HEK293 (cell line): ENCODE data around the gene SLC1A6.

Experiments
- CTCF ChIA-PET: fragments of 350-600 bp; formaldehyde crosslinking; extraction: SDS; loops from one replicate; lab custom pipeline; 2021; ENCODE audit warnings: antibody characterized with exemption; lab: Yijun Ruan, JAX
- POLR2A ChIA-PET: fragments of 300-600 bp; formaldehyde crosslinking; extraction: SDS; loops from one replicate; lab custom pipeline; 2020; ENCODE audit warnings: antibody characterized with exemption, inconsistent platforms; lab: Yijun Ruan, JAX
- H3K27ac ChIP-seq: fragments of 200-500 bp; sonication (Bioruptor generic); 2 replicates; pipeline ENCODE4 v1.5.1; 2014; ENCODE audit warnings: low read depth, low read length, control low read depth, inconsistent platforms; ENCODE audit errors: extremely low read depth
- H3K36me3 ChIP-seq, 2 experiments: fragments of 200-500 bp in 1 of 2; sonication (Bioruptor generic) in 1 of 2; 1 replicate in 1 of 2; 2 replicates in 1 of 2; pipeline ENCODE4 v1.5.1; 2014 to 2017; ENCODE audit warnings: inconsistent platforms in 2 of 2, low read length in 2 of 2; ENCODE audit not compliant: control insufficient read depth in 2 of 2, insufficient read depth in 1 of 2
- H3K4me1 ChIP-seq: fragments of 200-500 bp; sonication (Bioruptor generic); 2 replicates; pipeline ENCODE4 v1.5.1; 2014; ENCODE audit warnings: mild to moderate bottlenecking, low read length, inconsistent platforms; ENCODE audit not compliant: control insufficient read depth, insufficient read depth
- H3K4me3 ChIP-seq: 2 replicates; pipeline ENCODE4 v1.5.1; 2011; ENCODE audit warnings: low read depth, mild to moderate bottlenecking, control low read depth, low read length, moderate library complexity
- H3K9me3 ChIP-seq: fragments of 200-500 bp; sonication (Bioruptor generic); 2 replicates; pipeline ENCODE4 v1.5.1; 2014; ENCODE audit warnings: low read depth, low read length, inconsistent platforms; ENCODE audit not compliant: control insufficient read depth, insufficient read depth
- GFI1B ChIP-seq: fragments of 450-650 bp; formaldehyde crosslinking; IDR thresholded peaks from 2 replicates; pipeline ENCODE4 v1.5.1; 2016; ENCODE audit warnings: missing biosample characterization, missing genetic modification characterization
- HOXA7 ChIP-seq: sonication (generic); formaldehyde crosslinking; IDR thresholded peaks from 2 replicates; pipeline ENCODE4 v1.8.1; 2022; ENCODE audit warnings: missing genetic modification reagents, borderline replicate concordance
- KLF8 ChIP-seq: fragments of 450-650 bp; formaldehyde crosslinking; IDR thresholded peaks from 2 replicates; pipeline ENCODE4 v1.5.1; 2016; ENCODE audit warnings: missing biosample characterization, missing genetic modification characterization
- KLF9 ChIP-seq: fragments of 450-650 bp; formaldehyde crosslinking; IDR thresholded peaks from 2 replicates; pipeline ENCODE4 v1.5.1; 2016; ENCODE audit warnings: missing biosample characterization, missing genetic modification characterization, low read depth
- PRDM10 ChIP-seq: fragments of 450-650 bp; formaldehyde crosslinking; IDR thresholded peaks from 2 replicates; pipeline ENCODE4 v1.5.1; 2016; ENCODE audit warnings: missing biosample characterization, missing genetic modification characterization
- REPIN1 ChIP-seq: fragments of 450-650 bp; formaldehyde crosslinking; IDR thresholded peaks from 2 replicates; pipeline ENCODE4 v1.5.1; 2017; ENCODE audit warnings: missing biosample characterization, missing genetic modification characterization, low read depth
- SALL2 ChIP-seq: fragments of 450-650 bp; formaldehyde crosslinking; IDR thresholded peaks from 2 replicates; pipeline ENCODE4 v1.5.0; 2017; ENCODE audit warnings: missing biosample characterization, mild to moderate bottlenecking, missing genetic modification characterization, borderline replicate concordance
- SCRT2 ChIP-seq: fragments of 450-650 bp; formaldehyde crosslinking; IDR thresholded peaks from 2 replicates; pipeline ENCODE4 v1.5.1; 2016; ENCODE audit warnings: missing biosample characterization, missing genetic modification characterization
- TCF7L2 ChIP-seq: IDR thresholded peaks from 2 replicates; pipeline ENCODE4 v1.6.1; 2011; ENCODE audit warnings: low read depth, mild to moderate bottlenecking, inconsistent platforms, low read length, moderate library complexity, borderline replicate concordance
- ZBTB8A ChIP-seq: fragments of 450-650 bp; formaldehyde crosslinking; IDR thresholded peaks from 2 replicates; pipeline ENCODE4 v1.5.1; 2016; ENCODE audit warnings: missing biosample characterization, missing genetic modification characterization
- ZEB2 ChIP-seq: fragments of 450-650 bp; formaldehyde crosslinking; IDR thresholded peaks from 2 replicates; pipeline ENCODE4 v1.5.1; 2016; ENCODE audit warnings: missing biosample characterization, missing genetic modification characterization
- ZNF10 ChIP-seq: fragments of 450-650 bp; formaldehyde crosslinking; IDR thresholded peaks from 2 replicates; pipeline ENCODE4 v1.5.1; 2017; ENCODE audit warnings: missing biosample characterization, missing genetic modification characterization
- ZNF114 ChIP-seq: fragments of 450-650 bp; formaldehyde crosslinking; IDR thresholded peaks from 2 replicates; pipeline ENCODE4 v1.5.0; 2017; ENCODE audit warnings: missing biosample characterization, missing genetic modification characterization
- ZNF133 ChIP-seq: fragments of 450-650 bp; formaldehyde crosslinking; IDR thresholded peaks from 2 replicates; pipeline ENCODE4 v1.5.1; 2016; ENCODE audit warnings: missing biosample characterization, missing genetic modification characterization
- ZNF148 ChIP-seq: fragments of 450-650 bp; formaldehyde crosslinking; IDR thresholded peaks from 2 replicates; pipeline ENCODE4 v1.5.0; 2017; ENCODE audit warnings: missing biosample characterization, missing genetic modification characterization, borderline replicate concordance
- ZNF214 ChIP-seq: fragments of 450-650 bp; formaldehyde crosslinking; IDR thresholded peaks from 2 replicates; pipeline ENCODE4 v1.5.1; 2017; ENCODE audit warnings: missing biosample characterization, mild to moderate bottlenecking, missing genetic modification characterization, borderline replicate concordance
- ZNF223 ChIP-seq: fragments of 450-650 bp; formaldehyde crosslinking; IDR thresholded peaks from 2 replicates; pipeline ENCODE4 v1.5.1; 2016; ENCODE audit warnings: missing biosample characterization, missing genetic modification characterization
- ZNF239 ChIP-seq: fragments of 450-650 bp; formaldehyde crosslinking; IDR thresholded peaks from 2 replicates; pipeline ENCODE4 v1.5.1; 2016; ENCODE audit warnings: missing biosample characterization, missing genetic modification characterization
- ZNF280C ChIP-seq: fragments of 450-650 bp; formaldehyde crosslinking; IDR thresholded peaks from 2 replicates; pipeline ENCODE4 v1.5.1; 2016; ENCODE audit warnings: missing biosample characterization, missing genetic modification characterization
- ZNF302 ChIP-seq: fragments of 450-650 bp; formaldehyde crosslinking; IDR thresholded peaks from 2 replicates; pipeline ENCODE4 v1.5.1; 2016; ENCODE audit warnings: missing biosample characterization, missing genetic modification characterization, low read depth
- ZNF398 ChIP-seq: fragments of 450-650 bp; formaldehyde crosslinking; IDR thresholded peaks from 2 replicates; pipeline ENCODE4 v1.5.1; 2017; ENCODE audit warnings: missing biosample characterization, missing genetic modification characterization
- ZNF677 ChIP-seq: fragments of 450-650 bp; IDR thresholded peaks from 2 replicates; pipeline ENCODE4 v1.5.0; 2018; ENCODE audit warnings: missing biosample characterization, mild to moderate bottlenecking, missing genetic modification characterization, moderate library complexity
- ZNF701 ChIP-seq: fragments of 450-650 bp; formaldehyde crosslinking; IDR thresholded peaks from 2 replicates; pipeline ENCODE4 v1.5.1; 2016; ENCODE audit warnings: missing biosample characterization, missing genetic modification characterization
- ZNF747 ChIP-seq: fragments of 450-650 bp; formaldehyde crosslinking; IDR thresholded peaks from 2 replicates; pipeline ENCODE4 v1.5.1; 2016; ENCODE audit warnings: missing biosample characterization, missing genetic modification characterization
- ZNF830 ChIP-seq: fragments of 450-650 bp; IDR thresholded peaks from 2 replicates; pipeline ENCODE4 v1.5.0; 2018; ENCODE audit warnings: missing biosample characterization, missing genetic modification characterization, low read depth, mild to moderate bottlenecking, moderate library complexity
- ZSCAN30 ChIP-seq: fragments of 450-650 bp; IDR thresholded peaks from 2 replicates; pipeline ENCODE4 v1.5.1; 2018; ENCODE audit warnings: missing biosample characterization, mild to moderate bottlenecking, missing genetic modification characterization, moderate library complexity
- ZSCAN4 ChIP-seq: fragments of 450-650 bp; formaldehyde crosslinking; IDR thresholded peaks from 2 replicates; pipeline ENCODE4 v1.5.1; 2017; ENCODE audit warnings: missing biosample characterization, missing genetic modification characterization

The SLC1A6 gene

GRCh38 chr19:14915116-14915515 is 64.5 kb downstream of the SLC1A6 start:
- no peak overlapping the region for H3K27ac ChIP-seq
- no peaks in the 10 kb centered on the region for H3K4me1 ChIP-seq
- no peaks in the 10 kb centered on the region; the same call in 1 of the 2 replicates for H3K9me3 ChIP-seq
- TF ChIP-seq ZEB2 (tag by site-specific recombination) (no peak), ZNF223 (tag by site-specific recombination) (no peak), ZBTB8A (tag by site-specific recombination) (no peak), ZNF214 (no peak), SCRT2 (tag by site-specific recombination) (no peak), ZNF398 (tag by site-specific recombination) (no peak), ZNF239 (tag by site-specific recombination) (no peak), ZNF747 (tag by site-specific recombination) (no peak), ZNF114 (tag by site-specific recombination) (no peak), ZNF133 (tag by site-specific recombination) (no peak), GFI1B (no peak), ZNF701 (tag by site-specific recombination) (no peak), ZNF677 (tag by site-specific recombination) (no peak), ZNF830 (no peak), PRDM10 (tag by site-specific recombination) (no peak), KLF9 (tag by site-specific recombination) (no peak), REPIN1 (tag by site-specific recombination) (no peak), ZNF280C (no peak), ZNF10 (tag by site-specific recombination) (no peak)
- H3K36me3 ChIP-seq = no peaks in the 10 kb centered on the region
- ChIA-PET POLR2A (no interaction called here), CTCF (no interaction called here)
- H3K4me3 ChIP-seq = no peak overlapping the region

DNA sequence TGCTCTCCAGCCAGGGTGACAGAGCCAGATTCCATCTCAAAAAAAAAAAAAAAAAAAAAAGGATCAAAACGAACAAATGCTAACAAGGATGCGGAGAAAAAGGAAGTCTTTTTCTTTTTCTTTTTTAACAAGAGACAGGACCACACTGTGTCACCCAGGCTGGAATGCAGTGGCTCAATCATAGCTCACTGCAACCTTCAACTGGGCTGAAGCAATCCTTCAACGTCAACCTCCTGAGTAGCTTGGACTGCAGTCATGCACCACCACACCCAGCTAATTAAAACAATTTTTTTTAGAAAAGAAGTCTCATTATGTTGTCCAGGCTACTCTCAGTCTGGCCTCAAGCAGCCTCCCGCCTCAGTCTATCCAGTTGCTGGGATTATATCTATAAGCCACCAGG is 73.0 kb downstream of the SLC1A6 start:
- H3K27ac ChIP-seq = no peak overlapping the region
- CTCF ChIA-PET = no interaction called here
- TF ChIP-seq ZNF214 = no peak
- TF ChIP-seq TCF7L2 = no peak
- TF ChIP-seq ZSCAN4 (tag by site-specific recombination) = no peak
- TF ChIP-seq ZNF148 = no peak
- no peak for TF ChIP-seq ZSCAN30
- TF ChIP-seq ZNF302 (tag by site-specific recombination) = no peak
- no peak for TF ChIP-seq HOXA7 (CRISPR knock-in tag)
- no peak for TF ChIP-seq SALL2 (tag by site-specific recombination)
- TF ChIP-seq KLF8 = no peak

More for the DNA sequence above, 73.0 kb downstream of the SLC1A6 start:
- H3K36me3 ChIP-seq = no peaks in the 10 kb centered on the region
- no peak overlapping the region for H3K4me3 ChIP-seq
- POLR2A ChIA-PET = no interaction called here
- no peaks in the 10 kb centered on the region for H3K4me1 ChIP-seq
- no peaks in the 10 kb centered on the region for H3K9me3 ChIP-seq
